Measurements from ENCODE around the gene LPP. TPM values are rescaled to one million over a fixed set of nuclear protein-coding genes. Genes with fewer than 3 reads are reported as not detected.

Gene LPP
- total RNA-seq, 4 donors from 2014 or later: 183 to 293 (median 242) TPM

DNA sequence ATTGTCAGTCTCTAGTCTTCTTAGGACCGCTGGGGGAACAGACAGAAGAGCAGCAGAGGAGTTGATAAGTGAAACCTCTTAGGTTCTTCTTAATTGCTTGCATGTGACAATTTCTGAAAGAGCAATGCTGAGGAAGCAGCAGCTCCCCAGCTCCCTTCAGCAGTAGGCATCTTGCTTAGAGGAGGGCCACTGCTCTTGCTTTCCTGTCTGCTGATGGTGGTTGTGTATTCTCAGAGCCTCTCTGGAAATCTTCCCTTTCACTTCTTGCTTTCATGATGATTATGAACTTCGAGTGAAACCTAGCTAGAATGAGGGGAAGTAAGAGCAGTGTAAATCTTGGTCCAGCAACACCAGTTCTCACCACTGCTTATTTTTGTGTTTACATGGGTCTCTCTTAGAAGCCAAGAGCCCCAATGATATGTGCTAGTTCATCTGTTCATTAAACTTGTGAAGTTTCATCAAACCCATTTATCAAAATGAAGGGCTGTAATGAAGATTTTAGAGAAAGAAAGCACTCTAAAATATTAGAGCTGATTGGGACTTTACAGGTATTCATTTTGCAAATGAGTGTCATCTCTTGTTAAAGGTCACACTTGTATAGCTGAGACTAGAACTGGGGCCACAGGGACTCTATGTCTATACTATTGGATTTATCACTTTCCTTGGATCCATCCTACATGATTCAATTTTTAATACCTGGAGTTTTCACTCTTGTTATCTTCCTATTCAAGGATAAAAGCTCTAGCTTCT is 246.7 kb downstream of the LPP start:
- peak overlapping the region in 1 of 4 donors; percentile 15 for H3K27ac ChIP-seq
- no peak for TF ChIP-seq EP300 (IDR thresholded peaks at IDR 0.05)
- TF ChIP-seq POLR2A (IDR thresholded peaks at IDR 0.05): no peak
- TF ChIP-seq, protein P1, sequence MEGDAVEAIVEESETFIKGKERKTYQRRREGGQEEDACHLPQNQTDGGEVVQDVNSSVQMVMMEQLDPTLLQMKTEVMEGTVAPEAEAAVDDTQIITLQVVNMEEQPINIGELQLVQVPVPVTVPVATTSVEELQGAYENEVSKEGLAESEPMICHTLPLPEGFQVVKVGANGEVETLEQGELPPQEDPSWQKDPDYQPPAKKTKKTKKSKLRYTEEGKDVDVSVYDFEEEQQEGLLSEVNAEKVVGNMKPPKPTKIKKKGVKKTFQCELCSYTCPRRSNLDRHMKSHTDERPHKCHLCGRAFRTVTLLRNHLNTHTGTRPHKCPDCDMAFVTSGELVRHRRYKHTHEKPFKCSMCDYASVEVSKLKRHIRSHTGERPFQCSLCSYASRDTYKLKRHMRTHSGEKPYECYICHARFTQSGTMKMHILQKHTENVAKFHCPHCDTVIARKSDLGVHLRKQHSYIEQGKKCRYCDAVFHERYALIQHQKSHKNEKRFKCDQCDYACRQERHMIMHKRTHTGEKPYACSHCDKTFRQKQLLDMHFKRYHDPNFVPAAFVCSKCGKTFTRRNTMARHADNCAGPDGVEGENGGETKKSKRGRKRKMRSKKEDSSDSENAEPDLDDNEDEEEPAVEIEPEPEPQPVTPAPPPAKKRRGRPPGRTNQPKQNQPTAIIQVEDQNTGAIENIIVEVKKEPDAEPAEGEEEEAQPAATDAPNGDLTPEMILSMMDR (IDR thresholded peaks at IDR 0.05): no peak
- no peaks in the 10 kb centered on the region for H3K36me3 ChIP-seq
- WGBS, 2 donors: 82 to 88% methylated on average over 2 of the region's 2 CpGs
- no peaks in the 10 kb centered on the region for H3K9me3 ChIP-seq
- no peak for DNase-seq (ENCODE audit: low spot score in 2 of 2)
- no peaks in the 10 kb centered on the region for H3K27me3 ChIP-seq
- H3K4me1 ChIP-seq: peaks cover 0 to 34% (median 7%) of the 10 kb centered on the region in 4 donors
- H3K4me3 ChIP-seq: no peak overlapping the region

DNA sequence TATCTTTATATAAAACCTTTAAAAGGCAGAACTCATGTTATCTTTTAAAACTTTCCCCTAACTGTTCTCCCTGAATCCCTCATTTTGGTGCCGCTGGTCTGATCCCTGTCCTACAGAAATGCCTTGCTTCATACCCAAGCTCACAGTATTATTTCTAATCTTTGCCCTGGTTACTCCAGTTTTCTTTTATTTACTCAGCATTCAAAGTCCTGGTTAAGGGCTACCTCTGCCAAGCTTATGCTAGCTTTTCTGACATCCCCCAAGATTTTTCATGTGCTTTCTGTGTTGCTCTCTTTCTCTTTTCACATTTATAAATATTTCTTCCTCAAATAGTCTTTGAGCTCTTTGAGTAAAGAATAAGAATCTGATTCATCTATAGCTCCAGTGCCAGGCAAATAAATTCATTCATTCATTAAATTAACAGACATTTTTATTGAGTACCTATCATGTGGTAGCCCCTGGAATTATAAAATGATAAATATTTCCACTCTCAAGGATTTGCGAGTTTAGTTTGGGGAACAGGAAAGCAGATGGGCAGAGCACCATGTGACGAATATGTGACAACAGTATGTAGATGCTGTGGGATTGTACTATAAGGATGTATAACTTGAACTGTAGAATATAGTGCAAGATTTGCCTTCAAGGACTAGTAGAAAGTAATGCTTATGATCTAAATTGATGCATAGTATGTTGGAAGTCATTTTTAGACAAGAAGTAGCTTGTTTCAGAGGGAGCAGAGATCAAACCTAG is 247.5 kb downstream of the LPP start:
- Histone ChIP-seq H3K36me3 (peaks cover 0 to 5% (median 0%) of the 10 kb centered on the region in 3 donors), H3K4me1 (peaks cover 0 to 34% (median 7%) of the 10 kb centered on the region in 4 donors), H3K27ac (no peak overlapping the region), H3K9me3 (no peaks in the 10 kb centered on the region), H3K4me3 (no peak overlapping the region), H3K27me3 (no peaks in the 10 kb centered on the region)
- DNase-seq (ENCODE audit: low spot score in 2 of 2): no peak
- TF ChIP-seq EP300 (IDR thresholded peaks at IDR 0.05) (no peak), POLR2A (IDR thresholded peaks at IDR 0.05) (no peak)
- TF ChIP-seq, protein P1 (IDR thresholded peaks at IDR 0.05): no peak
- WGBS, 2 donors: 87 to 91% methylated on average over 3 of the region's 3 CpGs

DNA sequence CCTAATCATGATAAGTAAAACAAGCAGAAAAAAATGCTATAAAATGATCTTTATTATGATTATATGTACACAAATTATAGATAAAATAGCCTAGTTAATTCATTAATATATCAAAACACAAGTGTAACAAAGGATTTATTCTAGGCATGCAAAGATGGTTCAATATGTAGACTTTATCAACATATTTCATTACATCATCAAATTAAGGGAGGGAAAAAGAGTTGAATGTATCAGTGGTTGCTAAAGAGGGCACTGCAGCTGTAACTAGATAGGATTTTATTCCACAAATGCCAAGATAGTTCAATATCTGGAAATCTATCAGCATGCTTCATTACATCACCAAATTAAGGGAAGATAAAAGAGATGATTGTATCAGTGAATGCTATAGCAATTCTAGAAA is 248.3 kb downstream of the LPP start:
- H3K4me3 ChIP-seq: no peak overlapping the region
- no peaks in the 10 kb centered on the region for H3K27me3 ChIP-seq
- DNase-seq (ENCODE audit: low spot score in 2 of 2): no peak
- H3K27ac ChIP-seq: no peak overlapping the region
- no peak for TF ChIP-seq EP300 (IDR thresholded peaks at IDR 0.05)
- TF ChIP-seq, protein P1 (IDR thresholded peaks at IDR 0.05): no peak
- no peak for TF ChIP-seq POLR2A (IDR thresholded peaks at IDR 0.05)
- peaks cover 0 to 13% (median 0%) of the 10 kb centered on the region in 3 donors for H3K36me3 ChIP-seq
- H3K4me1 ChIP-seq: peaks cover 0 to 27% (median 4%) of the 10 kb centered on the region in 4 donors
- no peaks in the 10 kb centered on the region for H3K9me3 ChIP-seq

DNA sequence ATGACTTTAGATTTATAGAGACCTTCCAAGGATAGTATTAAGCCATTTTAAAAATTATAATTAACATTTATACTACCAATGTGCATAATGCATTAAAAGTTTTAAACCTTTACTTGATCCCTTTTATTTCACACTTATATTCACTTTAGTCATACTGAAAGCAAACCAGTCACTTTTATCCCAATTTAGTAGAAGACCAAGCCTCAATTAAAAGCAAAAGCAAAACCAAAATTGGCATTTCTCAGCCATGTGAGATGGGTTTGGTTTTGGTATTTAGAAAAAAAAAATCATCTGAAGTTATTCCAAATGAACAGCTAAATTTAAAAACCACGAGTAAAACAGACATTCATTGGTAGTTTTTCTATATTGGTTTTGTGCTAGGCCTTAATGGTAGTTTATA is 249.4 kb downstream of the LPP start:
- TF ChIP-seq EP300 (IDR thresholded peaks at IDR 0.05) (no peak), POLR2A (IDR thresholded peaks at IDR 0.05) (no peak)
- TF ChIP-seq, protein P1 (IDR thresholded peaks at IDR 0.05): no peak
- DNase-seq (ENCODE audit: low spot score in 2 of 2): no peak
- no peak overlapping the region for H3K4me3 ChIP-seq
- peaks cover 0 to 16% (median 4%) of the 10 kb centered on the region in 4 donors for H3K4me1 ChIP-seq
- WGBS, 2 donors: 64 to 81% methylated on average over 1 of the region's 1 CpG
- H3K9me3 ChIP-seq: no peaks in the 10 kb centered on the region
- peaks cover 0 to 23% (median 0%) of the 10 kb centered on the region in 3 donors for H3K36me3 ChIP-seq
- H3K27ac ChIP-seq: no peak overlapping the region
- no peaks in the 10 kb centered on the region for H3K27me3 ChIP-seq

DNA sequence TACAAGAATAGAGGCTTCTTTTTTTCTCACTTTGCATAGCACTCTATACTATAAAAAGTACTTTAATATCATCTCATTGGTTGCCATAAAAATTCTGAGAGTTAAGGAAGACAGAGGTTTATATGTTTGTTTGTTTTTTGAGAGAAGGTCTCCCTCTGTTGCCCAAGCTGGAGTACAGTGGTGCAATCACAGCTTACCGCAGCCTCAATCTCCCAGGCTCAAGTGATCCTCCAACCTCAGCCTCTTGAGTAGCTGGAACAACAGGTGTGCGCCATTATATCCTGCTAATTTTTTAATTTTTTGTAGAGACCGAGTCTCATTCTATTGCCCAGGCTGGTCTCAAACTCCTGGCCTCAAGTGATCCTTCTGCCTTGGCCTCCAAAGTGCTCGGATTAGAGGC is 250.2 kb downstream of the LPP start:
- WGBS, 2 donors: 93 to 97% methylated on average over 4 of the region's 4 CpGs
- TF ChIP-seq EP300 (IDR thresholded peaks at IDR 0.05) (no peak), POLR2A (IDR thresholded peaks at IDR 0.05) (no peak)
- TF ChIP-seq, protein P1 (IDR thresholded peaks at IDR 0.05): no peak
- Histone ChIP-seq H3K4me3 (no peak overlapping the region), H3K27ac (no peak overlapping the region), H3K36me3 (peaks cover 0 to 28% (median 0%) of the 10 kb centered on the region in 3 donors), H3K4me1 (peaks cover 0 to 13% (median 4%) of the 10 kb centered on the region in 4 donors), H3K27me3 (no peaks in the 10 kb centered on the region), H3K9me3 (no peaks in the 10 kb centered on the region)
- no peak for DNase-seq (ENCODE audit: low spot score in 2 of 2)

Measured in tibial nerve (tissue), 4 donors.